Coronary artery (tissue), 2 donors: ENCODE data around the gene P2RY10.

Experiments used
- DNase-seq: peaks from one replicate; pipeline ENCODE4 v3.0.0-alpha.2; 2017; ENCODE audit warnings: low spot score
- H3K27ac ChIP-seq, 2 donors: fragments of 200-600 bp; sonication (generic); one replicate each; pipeline ENCODE4 v1.5.1; 2016 to 2019
- H3K4me3 ChIP-seq: fragments of 200-600 bp; sonication (generic); 2 replicates; pipeline ENCODE4 v1.5.1; 2016; ENCODE audit warnings: mild to moderate bottlenecking, moderate library complexity
- CTCF ChIP-seq: fragments of 200-600 bp; sonication (generic); IDR thresholded peaks from one replicate; pipeline ENCODE4 v1.5.1; 2019; ENCODE audit warnings: antibody characterized with exemption

Gene P2RY10

GRCh38 chrX:78945186-78945912 lies at the start of gene P2RY10:
Gene P2RY10 (plus strand): TSS chrX:78945391. CDS start chrX:78960521, 15,130 bp downstream.
- Histone ChIP-seq H3K27ac (no peak within 1 kb of the TSS), H3K4me3 (no peak within 1 kb of the TSS)
- no peak for TF ChIP-seq CTCF
- no peak for DNase-seq

GRCh38 chrX:78922754-78923153 lies 22.4 kb upstream of the P2RY10 start:
- H3K4me3 ChIP-seq: no peak overlapping the region
- no peak for TF ChIP-seq CTCF
- H3K27ac ChIP-seq: no peak overlapping the region
- no peak for DNase-seq

- H3K27ac ChIP-seq: no peak overlapping the region
- TF ChIP-seq CTCF: no peak
- no peak for DNase-seq
Measured at GRCh38 chrX:78923198-78924015, 21.8 kb upstream of the P2RY10 start.

GRCh38 chrX:78931814-78932213 lies 13.4 kb upstream of the P2RY10 start:
- no peak for TF ChIP-seq CTCF
- DNase-seq: no peak
- no peak overlapping the region for H3K4me3 ChIP-seq
- H3K27ac ChIP-seq: no peak overlapping the region

More at GRCh38 chrX:78923198-78924015, 21.8 kb upstream of the P2RY10 start:
- no peak overlapping the region for H3K4me3 ChIP-seq

- TF ChIP-seq CTCF: no peak
- no peak for DNase-seq
- Histone ChIP-seq H3K27ac (no peak overlapping the region), H3K4me3 (no peak overlapping the region)
Measured at GRCh38 chrX:78934866-78935265, 10.3 kb upstream of the P2RY10 start.

GRCh38 chrX:78944351-78944750 lies 840 bp upstream of the P2RY10 start:
- DNase-seq: no peak
- no peak for TF ChIP-seq CTCF
- Histone ChIP-seq H3K27ac (no peak overlapping the region), H3K4me3 (no peak overlapping the region)
